WI38 (cell line): ENCODE results near the gene STYXL2.

Source experiments
- H3K4me3 ChIP-seq: 2 replicates; pipeline ENCODE4 v1.5.1; 2011; ENCODE audit warnings: low read depth, mild to moderate bottlenecking, control low read depth, low read length
- TF ChIP-seq, protein P1 (sequence below): IDR thresholded peaks from 2 replicates; pipeline ENCODE4 v1.5.1; 2012; ENCODE audit warnings: low read depth, mild to moderate bottlenecking, control low read depth, low read length

Gene STYXL2

DNA sequence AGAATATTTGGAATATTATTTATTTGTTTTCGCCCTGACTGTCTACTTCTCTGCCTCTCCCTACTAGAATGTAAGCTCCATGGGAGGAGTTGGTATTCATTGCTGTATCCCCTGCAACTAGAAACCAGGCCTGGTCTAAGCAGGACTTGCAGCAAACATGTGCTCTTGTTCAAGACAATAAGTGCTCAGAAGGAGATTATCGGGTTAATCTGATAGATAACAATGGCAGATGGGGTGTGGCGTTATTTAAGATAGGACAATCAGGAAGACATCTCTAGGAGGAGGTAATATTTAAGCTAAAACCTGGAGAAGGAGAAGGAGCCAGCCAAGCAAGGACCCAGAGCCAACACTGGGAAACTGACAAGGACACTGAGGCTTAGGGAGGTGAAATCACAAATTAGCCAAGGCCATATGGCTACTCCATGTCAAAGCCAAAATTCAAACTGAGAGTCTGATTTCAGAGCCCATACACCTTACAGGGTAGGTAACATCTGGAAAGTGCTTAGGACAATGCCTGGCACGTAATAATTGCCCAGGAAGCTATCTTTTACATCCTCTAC, 41.5 kb downstream of the STYXL2 start:
- TF ChIP-seq, protein P1, sequence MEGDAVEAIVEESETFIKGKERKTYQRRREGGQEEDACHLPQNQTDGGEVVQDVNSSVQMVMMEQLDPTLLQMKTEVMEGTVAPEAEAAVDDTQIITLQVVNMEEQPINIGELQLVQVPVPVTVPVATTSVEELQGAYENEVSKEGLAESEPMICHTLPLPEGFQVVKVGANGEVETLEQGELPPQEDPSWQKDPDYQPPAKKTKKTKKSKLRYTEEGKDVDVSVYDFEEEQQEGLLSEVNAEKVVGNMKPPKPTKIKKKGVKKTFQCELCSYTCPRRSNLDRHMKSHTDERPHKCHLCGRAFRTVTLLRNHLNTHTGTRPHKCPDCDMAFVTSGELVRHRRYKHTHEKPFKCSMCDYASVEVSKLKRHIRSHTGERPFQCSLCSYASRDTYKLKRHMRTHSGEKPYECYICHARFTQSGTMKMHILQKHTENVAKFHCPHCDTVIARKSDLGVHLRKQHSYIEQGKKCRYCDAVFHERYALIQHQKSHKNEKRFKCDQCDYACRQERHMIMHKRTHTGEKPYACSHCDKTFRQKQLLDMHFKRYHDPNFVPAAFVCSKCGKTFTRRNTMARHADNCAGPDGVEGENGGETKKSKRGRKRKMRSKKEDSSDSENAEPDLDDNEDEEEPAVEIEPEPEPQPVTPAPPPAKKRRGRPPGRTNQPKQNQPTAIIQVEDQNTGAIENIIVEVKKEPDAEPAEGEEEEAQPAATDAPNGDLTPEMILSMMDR, result no peak

DNA sequence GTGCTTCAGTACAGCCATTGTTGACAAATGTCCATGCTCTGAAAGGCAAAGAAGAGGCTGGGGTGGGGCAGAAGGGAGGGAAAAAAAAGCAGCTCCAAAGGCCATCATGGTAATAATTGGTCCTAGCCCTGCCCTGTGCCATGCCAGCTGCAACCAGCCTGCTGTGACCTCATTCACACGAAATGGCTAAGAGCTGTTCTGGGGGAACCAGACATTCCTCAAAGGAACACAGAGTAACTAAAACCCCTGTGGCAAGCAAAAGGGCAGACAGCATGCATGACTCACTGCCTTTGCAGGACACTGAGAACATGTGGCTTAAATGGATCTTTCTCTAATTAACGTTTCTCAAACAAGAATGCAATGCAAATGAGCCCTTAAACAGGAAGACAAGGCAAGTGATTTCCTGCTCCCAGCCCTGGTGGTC, 42.3 kb downstream of the STYXL2 start:
- TF ChIP-seq, protein P1, result no peak
- H3K4me3 ChIP-seq, result no peak overlapping the region

More for the DNA sequence above, 41.5 kb downstream of the STYXL2 start:
- H3K4me3 ChIP-seq, result no peak overlapping the region

DNA sequence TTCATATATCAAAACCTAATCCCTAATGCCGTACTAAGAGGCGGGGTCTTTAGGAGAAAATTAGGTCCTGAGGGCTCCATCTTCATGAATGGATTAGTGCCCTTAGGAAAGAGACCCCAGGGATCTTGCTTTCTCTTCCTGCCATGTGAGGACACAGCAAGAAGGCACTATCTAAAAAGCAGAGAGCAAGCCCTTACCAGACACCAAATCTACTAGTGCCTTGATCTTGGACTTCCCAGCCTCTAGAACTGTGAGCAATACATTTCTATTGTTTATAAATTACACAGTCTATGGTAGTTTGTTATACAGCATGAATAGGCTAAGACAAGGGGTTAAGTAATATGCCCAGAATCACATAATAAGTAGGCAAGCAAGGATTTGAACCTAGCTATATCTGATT, 42.9 kb downstream of the STYXL2 start:
- H3K4me3 ChIP-seq, result no peak overlapping the region
- TF ChIP-seq, protein P1, result no peak

DNA sequence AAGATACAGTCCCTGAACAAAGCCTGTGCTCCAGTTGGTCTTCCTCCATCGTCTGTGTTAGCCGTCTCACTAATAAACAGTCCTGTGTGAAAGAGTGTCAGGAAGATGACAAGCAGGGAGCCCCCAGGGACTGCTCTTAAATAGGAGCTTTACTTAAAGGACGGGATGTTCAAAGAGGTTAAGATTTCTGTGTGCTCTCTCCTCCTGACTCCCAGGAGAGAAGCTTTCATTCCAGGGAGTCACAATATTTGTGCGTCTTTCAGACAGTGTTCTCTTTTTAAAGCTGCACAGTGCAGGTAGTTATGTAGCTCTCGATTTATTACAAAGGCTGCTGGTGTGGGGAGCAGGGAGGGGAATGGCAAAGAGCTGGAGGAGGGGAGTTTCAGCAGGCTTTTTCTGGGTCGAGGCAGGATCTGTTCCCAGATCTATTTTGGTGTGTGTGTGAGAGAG, 43.5 kb downstream of the STYXL2 start:
- TF ChIP-seq, protein P1, result no peak
- H3K4me3 ChIP-seq, result no peak overlapping the region

DNA sequence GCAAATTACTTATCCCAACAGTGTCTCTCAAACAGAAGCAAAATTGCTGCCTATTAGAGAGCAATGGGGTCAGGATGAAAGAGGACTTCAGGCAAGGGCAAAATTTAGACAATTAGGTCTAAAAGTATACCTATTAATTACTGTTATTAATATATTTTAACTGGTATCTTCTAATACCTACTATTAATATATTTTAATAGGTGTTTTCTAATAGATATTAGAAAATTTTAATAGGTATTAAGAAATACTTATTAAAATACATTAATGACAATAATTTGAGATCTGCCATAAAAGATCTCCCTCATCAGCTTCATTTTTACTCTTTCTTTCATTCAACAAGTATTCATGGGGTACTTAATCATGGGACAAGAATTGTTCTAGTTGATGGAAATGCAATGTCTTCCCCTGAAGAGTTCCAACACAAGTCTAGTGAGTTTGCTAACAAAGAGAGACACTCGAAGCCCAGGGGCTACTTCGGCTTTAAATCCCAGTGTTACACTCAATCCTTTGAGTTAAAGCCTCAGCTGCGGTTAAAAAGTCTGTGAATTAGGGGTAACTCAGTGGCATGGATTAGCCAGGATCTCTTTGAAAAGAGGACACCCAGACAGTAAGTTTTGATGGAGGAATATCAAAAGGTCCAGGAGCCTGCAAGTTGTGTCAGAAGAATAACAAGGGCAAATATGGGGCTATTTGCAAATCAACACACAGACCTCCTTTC, 44.1 kb downstream of the STYXL2 start:
- H3K4me3 ChIP-seq, result no peak overlapping the region
- TF ChIP-seq, protein P1, result no peak

DNA sequence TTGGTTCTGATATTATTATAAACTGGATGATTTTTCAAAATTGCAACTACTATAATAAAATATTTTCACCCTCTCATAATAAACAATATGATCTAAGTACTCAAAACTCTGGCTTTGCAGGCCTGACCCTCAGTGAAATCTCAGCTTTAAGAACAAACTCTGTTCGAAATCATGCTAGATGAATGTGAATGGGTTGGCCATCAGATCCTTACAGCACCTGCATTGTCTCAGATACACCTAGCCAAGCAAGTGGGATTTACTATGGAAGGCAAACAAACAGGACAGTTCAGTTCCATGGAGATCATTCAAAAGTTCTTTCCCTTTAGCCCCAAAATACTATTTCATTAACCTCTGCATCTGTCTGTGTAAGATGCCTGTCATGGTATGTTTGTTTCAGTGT, 44.8 kb downstream of the STYXL2 start:
- TF ChIP-seq, protein P1, result no peak
- H3K4me3 ChIP-seq, result no peak overlapping the region

DNA sequence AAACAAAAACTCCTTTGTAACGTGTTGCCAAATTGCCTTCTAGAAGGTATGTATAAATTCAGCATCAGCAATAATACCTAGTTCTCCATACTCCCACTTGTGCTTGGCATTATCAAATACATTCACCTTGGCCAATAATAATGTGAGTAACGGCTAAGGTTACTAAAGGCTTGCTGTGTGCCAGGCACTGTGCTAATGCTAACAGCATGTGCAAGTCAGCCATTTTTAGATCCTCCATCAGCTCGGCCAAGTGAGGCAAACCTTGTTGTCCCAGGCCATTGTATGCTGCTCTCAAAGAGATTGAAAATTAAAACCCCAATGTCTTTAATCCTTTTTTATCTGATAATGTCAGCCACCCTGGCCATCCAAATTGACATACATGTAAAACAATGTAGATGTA, 48.1 kb downstream of the STYXL2 start:
- TF ChIP-seq, protein P1, result no peak
- H3K4me3 ChIP-seq, result no peak overlapping the region
